ENCODE measurements around the gene INSR. TPM values are rescaled to one million over a fixed set of nuclear protein-coding genes. Genes with fewer than 3 reads are reported as not detected.

INSR gene
- total RNA-seq, 1 donor: 44.2 TPM

DNA sequence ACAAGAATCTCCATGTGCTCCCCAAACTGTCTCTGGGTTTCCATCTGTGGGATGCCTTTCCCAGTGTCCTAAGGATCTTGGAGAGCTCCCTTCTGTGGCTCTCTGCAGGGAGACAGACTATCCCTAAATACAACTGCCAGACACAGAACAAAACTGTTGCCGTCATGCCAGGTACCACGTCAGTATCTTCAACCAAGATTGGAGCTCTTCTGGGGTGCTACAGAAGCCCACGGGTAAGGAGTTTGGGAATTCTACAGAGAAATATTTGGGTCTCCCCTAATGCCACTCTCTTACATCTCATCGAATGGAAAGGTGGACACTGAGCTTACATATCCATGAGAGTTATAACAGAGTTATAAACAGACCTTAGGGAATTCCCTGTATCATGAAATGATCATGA, 230.9 kb downstream of the INSR start:
- H3K9me3 ChIP-seq (ENCODE audit: low read depth, low read length): no peaks in the 10 kb centered on the region
- H3K79me2 ChIP-seq (ENCODE audit: insufficient read depth, low read length): no peaks in the 10 kb centered on the region
- no peaks in the 10 kb centered on the region for H3K4me1 ChIP-seq (ENCODE audit: insufficient read depth, low read length)
- TF ChIP-seq, protein P1, sequence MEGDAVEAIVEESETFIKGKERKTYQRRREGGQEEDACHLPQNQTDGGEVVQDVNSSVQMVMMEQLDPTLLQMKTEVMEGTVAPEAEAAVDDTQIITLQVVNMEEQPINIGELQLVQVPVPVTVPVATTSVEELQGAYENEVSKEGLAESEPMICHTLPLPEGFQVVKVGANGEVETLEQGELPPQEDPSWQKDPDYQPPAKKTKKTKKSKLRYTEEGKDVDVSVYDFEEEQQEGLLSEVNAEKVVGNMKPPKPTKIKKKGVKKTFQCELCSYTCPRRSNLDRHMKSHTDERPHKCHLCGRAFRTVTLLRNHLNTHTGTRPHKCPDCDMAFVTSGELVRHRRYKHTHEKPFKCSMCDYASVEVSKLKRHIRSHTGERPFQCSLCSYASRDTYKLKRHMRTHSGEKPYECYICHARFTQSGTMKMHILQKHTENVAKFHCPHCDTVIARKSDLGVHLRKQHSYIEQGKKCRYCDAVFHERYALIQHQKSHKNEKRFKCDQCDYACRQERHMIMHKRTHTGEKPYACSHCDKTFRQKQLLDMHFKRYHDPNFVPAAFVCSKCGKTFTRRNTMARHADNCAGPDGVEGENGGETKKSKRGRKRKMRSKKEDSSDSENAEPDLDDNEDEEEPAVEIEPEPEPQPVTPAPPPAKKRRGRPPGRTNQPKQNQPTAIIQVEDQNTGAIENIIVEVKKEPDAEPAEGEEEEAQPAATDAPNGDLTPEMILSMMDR (IDR thresholded peaks at IDR 0.05; ENCODE audit: extremely low read depth, low read depth, low read length): no peak
- no peak overlapping the region for H3K4me3 ChIP-seq (ENCODE audit: insufficient read depth, low read length)
- H3K27me3 ChIP-seq (ENCODE audit: insufficient read depth, low read length): no peaks in the 10 kb centered on the region
- H2AFZ ChIP-seq (ENCODE audit: low read length): no peak overlapping the region
- H4K20me1 ChIP-seq (ENCODE audit: insufficient read depth, low read length): no peaks in the 10 kb centered on the region
- no peak overlapping the region for H3K4me2 ChIP-seq (ENCODE audit: insufficient read depth, low read length)
- no peaks in the 10 kb centered on the region for H3K36me3 ChIP-seq (ENCODE audit: insufficient read depth, low read length)
- no peak for DNase-seq (ENCODE audit: insufficient read length, low spot score, missing footprints)
- no peak overlapping the region for H3K27ac ChIP-seq (ENCODE audit: low read depth, low read length)

Other genes with a start within 250 kb of the INSR start
- not detected in 2 replicates for gene MBD3L2, start 245.1 kb downstream of the INSR start, total RNA-seq
- not detected in 2 replicates for gene MBD3L3, start 235.7 kb downstream of the INSR start, total RNA-seq
- 19.5 and 20.0 TPM in 2 replicates for gene ZNF557, start 224.7 kb downstream of the INSR start, total RNA-seq
- 32.1 and 44.5 TPM in 2 replicates for gene ARHGEF18, start 54.5 kb upstream of the INSR start, total RNA-seq
- 2.9 and 4.1 TPM in 2 replicates for gene PEX11G, start 194.6 kb upstream of the INSR start, total RNA-seq
- gene ZNF358, start 221.7 kb upstream of the INSR start, total RNA-seq: 25.0 and 26.1 TPM in 2 replicates
- 16.6 and 21.2 TPM in 2 replicates for gene MCOLN1, start 228.2 kb upstream of the INSR start, total RNA-seq
- gene PNPLA6, start 241.3 kb upstream of the INSR start, total RNA-seq: 75.1 and 83.6 TPM in 2 replicates